ENCODE results near the gene SLC8B1. TPM values are rescaled to one million over a fixed set of nuclear protein-coding genes. Genes with fewer than 3 reads are reported as not detected.

SLC8B1 gene
- total RNA-seq: 10 to 100 TPM; 20.9 to 44.2 (median 29.8) TPM

DNA sequence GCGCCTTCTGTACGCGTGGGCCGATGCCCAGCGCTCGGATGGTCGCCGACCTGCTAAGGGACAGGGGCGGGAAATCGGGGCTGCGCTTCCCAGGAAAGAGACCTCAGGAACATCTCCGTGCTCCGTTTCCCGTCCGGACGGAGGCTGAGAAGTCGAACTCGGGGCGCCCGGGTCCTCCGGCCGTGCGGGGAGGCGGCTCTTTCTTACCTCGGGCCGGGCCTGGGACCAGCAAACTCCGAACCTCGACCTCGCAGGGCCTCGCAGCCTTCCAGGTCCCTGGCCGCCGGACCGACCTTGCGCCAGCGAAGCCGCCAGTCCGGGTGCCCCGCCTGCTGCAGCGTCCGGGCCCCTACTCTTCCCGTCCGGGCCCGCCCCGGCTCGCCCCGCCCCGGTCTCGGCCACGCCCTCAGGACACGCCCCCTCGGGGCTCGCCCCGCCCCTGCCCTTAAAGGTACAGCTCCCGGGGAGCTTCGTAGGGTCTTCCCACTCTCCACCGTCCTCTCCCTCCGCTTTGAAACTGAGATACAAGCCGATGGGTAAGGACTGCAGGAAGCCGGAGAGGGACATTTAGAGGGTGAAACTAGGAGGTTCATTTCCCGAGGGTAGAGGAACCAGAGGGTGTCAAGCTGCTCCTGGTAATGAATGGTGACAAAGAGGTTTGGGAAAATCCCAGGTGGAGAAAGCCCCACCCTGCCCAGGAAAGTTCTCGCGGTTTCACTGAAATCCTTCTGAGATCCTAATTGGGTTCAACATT lies at the start of gene SLC8B1:
Gene SLC8B1, minus strand, starts transcription at position 324 of the 754 bp plus-strand sequence. CDS start 2,231 bp downstream, outside the sequence.
- ATAC-seq: peak; percentile 99
- H3K4me3 ChIP-seq: peak within 1 kb of the TSS; percentile 30 to 74
- H3K36me3 ChIP-seq: peaks cover 0 to 30% of the 10 kb centered on the region in 2 donors
- no peaks in the 10 kb centered on the region for H3K27me3 ChIP-seq
- H3K9me3 ChIP-seq: no peaks in the 10 kb centered on the region
- WGBS, 2 donors (ENCODE audit: low coverage in 1 of 2): 0% methylated on average over 2 to 3 of the region's 62 CpGs
- TF ChIP-seq, protein P1, sequence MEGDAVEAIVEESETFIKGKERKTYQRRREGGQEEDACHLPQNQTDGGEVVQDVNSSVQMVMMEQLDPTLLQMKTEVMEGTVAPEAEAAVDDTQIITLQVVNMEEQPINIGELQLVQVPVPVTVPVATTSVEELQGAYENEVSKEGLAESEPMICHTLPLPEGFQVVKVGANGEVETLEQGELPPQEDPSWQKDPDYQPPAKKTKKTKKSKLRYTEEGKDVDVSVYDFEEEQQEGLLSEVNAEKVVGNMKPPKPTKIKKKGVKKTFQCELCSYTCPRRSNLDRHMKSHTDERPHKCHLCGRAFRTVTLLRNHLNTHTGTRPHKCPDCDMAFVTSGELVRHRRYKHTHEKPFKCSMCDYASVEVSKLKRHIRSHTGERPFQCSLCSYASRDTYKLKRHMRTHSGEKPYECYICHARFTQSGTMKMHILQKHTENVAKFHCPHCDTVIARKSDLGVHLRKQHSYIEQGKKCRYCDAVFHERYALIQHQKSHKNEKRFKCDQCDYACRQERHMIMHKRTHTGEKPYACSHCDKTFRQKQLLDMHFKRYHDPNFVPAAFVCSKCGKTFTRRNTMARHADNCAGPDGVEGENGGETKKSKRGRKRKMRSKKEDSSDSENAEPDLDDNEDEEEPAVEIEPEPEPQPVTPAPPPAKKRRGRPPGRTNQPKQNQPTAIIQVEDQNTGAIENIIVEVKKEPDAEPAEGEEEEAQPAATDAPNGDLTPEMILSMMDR (IDR thresholded peaks at IDR 0.05): no peak
- TF ChIP-seq EP300 (IDR thresholded peaks at IDR 0.05) (no peak), POLR2AphosphoS5 (IDR thresholded peaks at IDR 0.05) (peak; percentile 92), POLR2A (IDR thresholded peaks at IDR 0.05) (peak; percentile 86 to 90)
- peaks cover 0 to 35% (median 12%) of the 10 kb centered on the region in 3 donors for H3K4me1 ChIP-seq
- H3K27ac ChIP-seq: peak within 1 kb of the TSS in 3 of 4 donors; percentile 79 to 82 (median 80)

DNA sequence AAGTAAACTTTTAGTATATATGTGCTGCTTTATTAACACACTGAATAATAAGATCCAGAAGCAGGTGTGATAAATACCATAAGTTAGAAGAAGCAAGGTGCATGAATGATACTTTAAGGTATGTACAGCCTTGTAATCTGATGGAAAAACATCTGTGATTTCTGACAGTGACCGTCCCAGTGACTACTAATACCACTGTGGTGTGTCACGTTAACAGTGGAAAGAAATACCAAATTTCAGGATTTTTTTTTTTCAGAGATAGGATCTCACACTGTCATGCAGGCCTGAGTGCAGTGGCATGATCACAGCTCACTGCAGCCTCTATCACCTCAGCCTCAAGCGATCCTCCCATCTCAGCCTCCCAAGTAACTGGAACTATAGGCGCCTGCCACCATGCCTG lies 47.3 kb upstream of the SLC8B1 start:
- Histone ChIP-seq H3K4me1 (no peaks in the 10 kb centered on the region), H3K27ac (no peak overlapping the region), H3K9me3 (no peaks in the 10 kb centered on the region), H3K27me3 (no peaks in the 10 kb centered on the region), H3K36me3 (peaks cover 0 to 97% of the 10 kb centered on the region in 2 donors), H3K4me3 (no peak overlapping the region)
- TF ChIP-seq EP300 (IDR thresholded peaks at IDR 0.05) (no peak), POLR2A (IDR thresholded peaks at IDR 0.05) (no peak), POLR2AphosphoS5 (IDR thresholded peaks at IDR 0.05) (no peak)
- TF ChIP-seq, protein P1 (IDR thresholded peaks at IDR 0.05): no peak
- WGBS, 2 donors (ENCODE audit: low coverage in 1 of 2): 94 to 100% methylated on average over 4 of the region's 4 CpGs
- ATAC-seq: no peak

DNA sequence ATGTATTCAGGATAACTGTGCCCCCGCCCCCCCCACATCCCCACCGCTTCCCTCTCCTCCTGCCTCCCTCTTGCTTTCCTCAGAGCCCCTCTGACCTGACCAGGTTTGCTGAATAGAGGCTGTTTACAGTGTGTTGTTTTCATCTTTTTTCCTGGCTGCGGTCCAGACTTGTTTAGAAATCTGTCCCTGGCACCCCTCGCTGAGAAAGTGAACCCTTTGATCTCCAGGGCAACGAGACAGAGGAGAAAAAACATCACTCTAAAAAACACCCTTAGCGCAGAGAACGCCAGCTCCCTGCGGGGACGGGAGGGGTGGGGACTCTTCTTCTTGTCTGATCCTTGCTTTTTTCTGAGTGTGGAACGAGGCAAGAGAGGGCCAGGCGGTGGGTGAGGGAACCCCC lies 46.3 kb upstream of the SLC8B1 start:
- no peaks in the 10 kb centered on the region for H3K27me3 ChIP-seq
- H3K27ac ChIP-seq: no peak overlapping the region
- H3K9me3 ChIP-seq: no peaks in the 10 kb centered on the region
- TF ChIP-seq, protein P1 (IDR thresholded peaks at IDR 0.05): no peak
- TF ChIP-seq POLR2A (IDR thresholded peaks at IDR 0.05) (no peak), EP300 (IDR thresholded peaks at IDR 0.05) (no peak), POLR2AphosphoS5 (IDR thresholded peaks at IDR 0.05) (no peak)
- 88 to 100% methylated on average over 1 to 5 of the region's 11 CpGs for WGBS, 2 donors (ENCODE audit: low coverage in 1 of 2)
- H3K4me1 ChIP-seq: no peaks in the 10 kb centered on the region
- H3K4me3 ChIP-seq: no peak overlapping the region
- peaks cover 0 to 97% of the 10 kb centered on the region in 2 donors for H3K36me3 ChIP-seq
- ATAC-seq: no peak

DNA sequence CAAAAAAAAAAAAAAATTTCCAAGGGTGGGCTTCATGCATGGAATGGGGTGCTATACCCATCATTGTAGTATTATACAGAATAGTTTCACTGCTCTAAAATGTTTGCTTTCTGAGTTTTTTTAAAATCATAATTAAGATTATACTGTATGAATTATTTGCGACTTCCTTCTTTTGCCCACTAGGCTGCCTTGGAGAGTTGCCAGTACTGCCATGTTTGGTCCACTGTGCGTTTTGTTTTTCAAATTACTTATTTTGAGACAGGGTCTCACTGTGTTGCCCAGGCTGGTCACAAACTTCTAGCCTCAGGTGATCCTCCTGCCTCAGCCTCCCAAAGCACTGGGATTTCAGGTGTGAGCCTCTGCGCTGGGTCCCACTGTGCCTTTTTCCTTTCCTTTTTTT lies 43.4 kb upstream of the SLC8B1 start:
- 75 to 81% methylated on average over 3 of the region's 3 CpGs for WGBS, 2 donors (ENCODE audit: low coverage in 1 of 2)
- TF ChIP-seq EP300 (IDR thresholded peaks at IDR 0.05) (no peak), POLR2AphosphoS5 (IDR thresholded peaks at IDR 0.05) (no peak), POLR2A (IDR thresholded peaks at IDR 0.05) (no peak)
- TF ChIP-seq, protein P1 (IDR thresholded peaks at IDR 0.05): no peak
- ATAC-seq: no peak

More for the DNA sequence above, 43.4 kb upstream of the SLC8B1 start:
- Histone ChIP-seq H3K27me3 (no peaks in the 10 kb centered on the region), H3K27ac (no peak overlapping the region), H3K9me3 (no peaks in the 10 kb centered on the region), H3K4me3 (no peak overlapping the region), H3K4me1 (no peaks in the 10 kb centered on the region), H3K36me3 (peaks cover 0 to 97% of the 10 kb centered on the region in 2 donors)
